Esophagus squamous epithelium (tissue), 4 donors: Measurements from ENCODE around the gene SCGB3A2.

ENCODE experiments used
- CTCF ChIP-seq, 6 experiments: fragments of 450-650 bp in 4 of 6; fragments of 200-600 bp in 2 of 6; sonication (generic) in 2 of 6; IDR thresholded peaks; one replicate each; pipeline ENCODE4 v1.5.1; 2016 to 2019; ENCODE audit warnings: antibody characterized with exemption in 6 of 6, mild to moderate bottlenecking in 4 of 6, moderate library complexity in 4 of 6
- POLR2A ChIP-seq, 4 donors: fragments of 450-650 bp; IDR thresholded peaks; one replicate each; pipeline ENCODE4 v1.6.1; 2017; ENCODE audit warnings: antibody characterized with exemption in 4 of 4, mild to moderate bottlenecking in 4 of 4, moderate library complexity in 3 of 4

- no peak for TF ChIP-seq POLR2A (IDR thresholded peaks at IDR 0.05)
- TF ChIP-seq CTCF (IDR thresholded peaks at IDR 0.05) = no peak
Measured at GRCh38 chr5:147842869-147843268, 35.6 kb upstream of the SCGB3A2 start.
